Lower leg skin (tissue), 3 donors: Measurements from ENCODE around the gene MDGA2.

Experiments used
- CTCF ChIP-seq, 3 donors: fragments of 450-650 bp; IDR thresholded peaks; one replicate each; pipeline ENCODE4 v1.5.1; 2016; ENCODE audit warnings: antibody characterized with exemption in 3 of 3, mild to moderate bottlenecking in 3 of 3, moderate library complexity in 2 of 3
- POLR2A ChIP-seq, 2 donors: fragments of 450-650 bp; IDR thresholded peaks; one replicate each; pipeline ENCODE4 v1.6.1; 2016 to 2017; ENCODE audit warnings: antibody characterized with exemption in 2 of 2, mild to moderate bottlenecking in 1 of 2, moderate library complexity in 1 of 2

DNA sequence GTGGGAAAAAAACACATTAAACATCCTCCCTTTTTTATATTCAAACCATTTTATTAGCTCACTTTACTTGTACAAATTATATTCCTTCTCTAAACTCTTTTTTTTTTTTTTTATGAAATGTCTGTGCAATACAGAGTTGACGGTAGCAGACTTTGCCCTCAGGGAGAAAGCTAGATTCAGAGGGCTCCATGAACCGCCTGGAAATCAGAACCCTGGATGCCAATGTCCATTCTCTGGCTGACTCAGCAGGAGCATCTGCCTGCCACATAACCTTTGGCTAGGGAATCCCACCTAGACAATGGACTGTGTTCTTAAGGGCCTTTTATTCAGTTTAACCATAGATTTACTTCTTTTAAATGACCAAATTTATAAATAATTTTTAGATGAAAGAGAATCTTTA is 467.0 kb downstream of the MDGA2 start:
- TF ChIP-seq CTCF (IDR thresholded peaks at IDR 0.05) (no peak), POLR2A (IDR thresholded peaks at IDR 0.05) (no peak)
